ENCODE results near the gene INTS11. TPM values are rescaled to one million over a fixed set of nuclear protein-coding genes. Genes with fewer than 3 reads are reported as not detected.

INTS11 gene
- total RNA-seq, 1 experiment from 2014 or later, result 254 TPM

GRCh38 chr1:1296070-1297061 lies 28.1 kb downstream of the INTS11 start:
- Histone ChIP-seq H4K20me1 (ENCODE audit: low read length) (no peaks in the 10 kb centered on the region), H2AFZ (ENCODE audit: low read length) (no peak overlapping the region), H3F3A (ENCODE audit: low read length, unreplicated experiment) (no peaks in the 10 kb centered on the region), H3K27me3 (ENCODE audit: low read length) (no peaks in the 10 kb centered on the region), H3K27ac (ENCODE audit: low read length) (no peak overlapping the region), H3K4me3 (ENCODE audit: low read length) (no peak overlapping the region), H3K36me3 (ENCODE audit: low read depth, low read length) (no peaks in the 10 kb centered on the region), H3K9me2 (replicated peaks; ENCODE audit: low read length) (no peaks in the 10 kb centered on the region), H3K4me2 (ENCODE audit: low read length) (no peak overlapping the region), H3K79me2 (ENCODE audit: low read length) (no peaks in the 10 kb centered on the region), H3K9me3 (ENCODE audit: low read length) (no peaks in the 10 kb centered on the region), H3K4me1 (ENCODE audit: insufficient read depth, low read length) (peaks cover 4% of the 10 kb centered on the region), H3K9ac (ENCODE audit: low read length) (no peak overlapping the region)
- ATAC-seq, result no peak
- ChIA-PET POLR2A (ENCODE audit: unreplicated experiment) (no interaction called here), CTCF (no interaction called here)
- BruUV-seq (replicated peaks), result no TSS peak
- TF ChIP-seq EZH2 (IDR thresholded peaks at IDR 0.05; ENCODE audit: low read length, unreplicated experiment) (no peak), EZH2phosphoT487 (IDR thresholded peaks at IDR 0.05; ENCODE audit: borderline replicate concordance, low read length) (no peak), CTCF (conservative IDR thresholded peaks at IDR 0.05; ENCODE audit: low read depth, low read length) (no peak)
- intact Hi-C loops (cut with micrococcal nuclease), result no loop called here
- no peak for DNase-seq

- Histone ChIP-seq H3K9me2 (replicated peaks; ENCODE audit: low read length) (no peaks in the 10 kb centered on the region), H3K4me2 (ENCODE audit: low read length) (no peak overlapping the region), H3K4me3 (ENCODE audit: low read length) (no peak overlapping the region), H3K9me3 (ENCODE audit: low read length) (no peaks in the 10 kb centered on the region), H3K27ac (ENCODE audit: low read length) (no peak overlapping the region), H3K27me3 (ENCODE audit: low read length) (no peaks in the 10 kb centered on the region), H2AFZ (ENCODE audit: low read length) (no peak overlapping the region), H3K4me1 (ENCODE audit: insufficient read depth, low read length) (peaks cover 12% of the 10 kb centered on the region), H3K36me3 (ENCODE audit: low read depth, low read length) (no peaks in the 10 kb centered on the region), H4K20me1 (ENCODE audit: low read length) (no peaks in the 10 kb centered on the region), H3F3A (ENCODE audit: low read length, unreplicated experiment) (no peaks in the 10 kb centered on the region), H3K9ac (ENCODE audit: low read length) (no peak overlapping the region), H3K79me2 (ENCODE audit: low read length) (no peaks in the 10 kb centered on the region)
- TF ChIP-seq EZH2phosphoT487 (IDR thresholded peaks at IDR 0.05; ENCODE audit: borderline replicate concordance, low read length) (no peak), EZH2 (IDR thresholded peaks at IDR 0.05; ENCODE audit: low read length, unreplicated experiment) (no peak), CTCF (conservative IDR thresholded peaks at IDR 0.05; ENCODE audit: low read depth, low read length) (no peak)
- intact Hi-C loops (cut with micrococcal nuclease), result no loop called here
- POLR2A ChIA-PET (ENCODE audit: unreplicated experiment), result no interaction called here
- CTCF ChIA-PET, result no interaction called here
- no peak for DNase-seq
- no peak for ATAC-seq
- BruUV-seq (replicated peaks), result no TSS peak
Observed at GRCh38 chr1:1295154-1295923, 29.1 kb downstream of the INTS11 start.

All from PC-3 (cell line).